Esophagus muscularis mucosa (tissue), 3 donors: ENCODE measurements around the gene RAD51C.

Source experiments
- CTCF ChIP-seq, 3 experiments: fragments of 200-600 bp in 2 of 3; fragments of 450-650 bp in 1 of 3; sonication (generic) in 2 of 3; IDR thresholded peaks; one replicate each; pipeline ENCODE4 v1.5.1; 2017 to 2019; ENCODE audit warnings: antibody characterized with exemption in 3 of 3, mild to moderate bottlenecking in 2 of 3, moderate library complexity in 1 of 3
- POLR2A ChIP-seq: fragments of 450-650 bp; IDR thresholded peaks from one replicate; pipeline ENCODE4 v1.6.1; 2017; ENCODE audit warnings: antibody characterized with exemption, moderate library complexity, mild to moderate bottlenecking, low read depth
- POLR2AphosphoS5 ChIP-seq, 2 donors: sonication (generic); formaldehyde crosslinking; IDR thresholded peaks; one replicate each; pipeline ENCODE4 v1.6.1; 2017; ENCODE audit warnings: antibody characterized with exemption in 2 of 2

- TF ChIP-seq CTCF (IDR thresholded peaks at IDR 0.05) (no peak), POLR2A (no peak), POLR2AphosphoS5 (IDR thresholded peaks at IDR 0.05) (no peak)
Measured at GRCh38 chr17:58669853-58670252, 22.5 kb upstream of the RAD51C start.
